Right lung (tissue), 5 donors: Measurements from ENCODE around the gene YWHAB. TPM values are rescaled to one million over a fixed set of nuclear protein-coding genes. Genes with fewer than 3 reads are reported as not detected.

Source experiments
- DNase-seq, 2 donors: peaks; one replicate each; pipeline ENCODE4 v3.0.0-alpha.2; 2013
- polyA plus RNA-seq, 5 donors: library from polyadenylated mRNA; unstranded; fragments of 120-200 nt; gene quantifications; one replicate each; pipeline versions ENCODE4 v1.2.1 to v1.2.3, GENCODE V29; 2013; ENCODE audit warnings: inconsistent platforms in 1 of 5, low replicate concordance in 1 of 5; ENCODE audit not compliant: insufficient read length in 5 of 5, insufficient read depth in 1 of 5

YWHAB gene
- polyA plus RNA-seq, 5 donors = 161 to 195 (median 178) TPM

- DNase-seq = no peak
These were observed 60.9 kb downstream of the YWHAB start for GRCh38 chr20:44946271-44946852.

DNA sequence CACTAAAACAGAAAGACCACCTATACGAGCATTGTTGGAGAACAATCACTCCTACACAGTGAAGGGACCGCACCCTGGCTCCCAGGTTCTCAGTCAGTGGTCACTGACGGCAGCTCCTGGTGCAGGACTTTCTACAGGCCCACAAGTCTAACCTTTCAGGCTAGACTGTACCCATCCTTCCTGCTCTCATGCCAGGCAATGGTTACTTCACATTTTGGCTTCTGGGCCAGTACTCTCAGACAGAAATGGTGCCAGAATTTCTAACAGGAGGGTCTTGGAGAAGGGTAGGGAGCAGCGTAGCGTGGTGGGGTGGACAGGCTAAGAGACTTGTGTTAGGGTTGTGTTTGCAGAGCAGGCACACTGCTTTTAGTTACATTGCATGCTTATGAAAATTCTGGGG lies 62.6 kb downstream of the YWHAB start:
- no peak for DNase-seq

- DNase-seq = no peak
These were observed 63.0 kb downstream of the YWHAB start for GRCh38 chr20:44948513-44948912.

- no peak for DNase-seq
These were observed 64.9 kb downstream of the YWHAB start for GRCh38 chr20:44950368-44950767.

DNA sequence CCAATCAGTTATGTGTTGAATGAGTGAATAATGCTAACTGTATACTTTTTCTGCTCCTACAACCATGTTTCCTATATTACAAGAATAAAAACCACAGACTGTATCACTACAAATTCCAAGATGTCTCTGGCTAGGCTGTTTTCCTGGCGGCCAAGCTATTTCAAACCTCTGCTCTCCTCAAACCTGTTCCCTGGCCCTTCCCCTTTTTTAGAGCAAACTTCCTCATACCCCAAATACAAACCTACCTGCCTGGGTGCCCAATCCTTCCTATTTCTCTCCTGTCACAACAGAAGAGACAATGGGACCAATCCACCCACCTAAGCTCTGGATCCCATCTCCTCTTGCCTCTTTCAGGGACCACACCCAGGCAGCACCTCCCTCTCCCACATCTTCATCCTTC lies 67.2 kb downstream of the YWHAB start:
- no peak for DNase-seq

DNA sequence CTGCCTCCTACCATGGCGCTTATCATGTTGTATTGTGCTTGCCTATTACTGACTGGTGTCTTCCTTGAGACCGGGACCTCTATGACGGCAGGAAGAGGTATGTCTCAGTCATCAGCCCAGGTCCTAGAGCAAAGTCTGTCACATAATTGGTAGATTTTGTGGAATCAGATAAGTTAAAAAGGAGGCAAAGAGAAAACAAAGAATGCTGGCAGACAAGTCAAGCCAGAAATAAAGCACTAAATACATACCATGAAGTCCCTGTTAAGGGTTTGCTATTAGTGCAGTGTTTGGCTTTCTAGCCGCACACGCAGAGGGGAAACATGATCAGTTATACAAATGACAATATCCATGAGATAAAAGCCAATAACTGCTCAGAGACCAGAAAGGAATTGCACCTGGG lies 68.7 kb downstream of the YWHAB start:
- no peak for DNase-seq

GRCh38 chr20:44955270-44955669 lies 69.8 kb downstream of the YWHAB start:
- DNase-seq = no peak

- no peak for DNase-seq
These were observed 70.9 kb downstream of the YWHAB start for GRCh38 chr20:44956410-44956809.

Other genes with a start within 250 kb of the YWHAB start
- gene ADA, start 234.0 kb upstream of the YWHAB start, polyA plus RNA-seq = 1 to 10 TPM; 4.8 to 7.9 (median 5.8) TPM
- under 1 TPM; 0.27 to 0.43 (median 0.36) TPM for gene CCN5, start 170.3 kb upstream of the YWHAB start, polyA plus RNA-seq
- not detected for gene KCNK15, start 139.8 kb upstream of the YWHAB start, polyA plus RNA-seq
- gene RIMS4, start 75.2 kb upstream of the YWHAB start, polyA plus RNA-seq = 1 to 10 TPM; 1.9 to 6.0 (median 3.2) TPM
- 100 to 1,000 TPM in 1 of 5 donors, 10 to 100 TPM in 4; 74.3 to 110 (median 86.3) TPM for gene PABPC1L, start 24.4 kb downstream of the YWHAB start, polyA plus RNA-seq
- gene TOMM34, start 74.7 kb downstream of the YWHAB start, polyA plus RNA-seq = 10 to 100 TPM; 25.0 to 26.6 (median 25.3) TPM
- 10 to 100 TPM; 18.7 to 31.4 (median 26.8) TPM for gene STK4, start 80.8 kb downstream of the YWHAB start, polyA plus RNA-seq
- gene KCNS1, start 215.4 kb downstream of the YWHAB start, polyA plus RNA-seq = under 1 TPM in 4 of 5 donors, not detected in 1; 0.03 to 0.09 (median 0.04) TPM
- gene WFDC5, start 229.5 kb downstream of the YWHAB start, polyA plus RNA-seq = not detected
- gene WFDC12, start 238.8 kb downstream of the YWHAB start, polyA plus RNA-seq = not detected